Activated CD8-positive, alpha-beta memory T cell treated with anti-CD3 and anti-CD28 coated beads, Interleukin-2, amount 50 U/mL, for 1 hour (primary cell): ENCODE results near the gene TIMM44.

Source experiments
- DNase-seq: peaks from one replicate; pipeline ENCODE4 v3.0.0-alpha.2; 2020; ENCODE audit errors: extremely low read depth

TIMM44 gene

DNA sequence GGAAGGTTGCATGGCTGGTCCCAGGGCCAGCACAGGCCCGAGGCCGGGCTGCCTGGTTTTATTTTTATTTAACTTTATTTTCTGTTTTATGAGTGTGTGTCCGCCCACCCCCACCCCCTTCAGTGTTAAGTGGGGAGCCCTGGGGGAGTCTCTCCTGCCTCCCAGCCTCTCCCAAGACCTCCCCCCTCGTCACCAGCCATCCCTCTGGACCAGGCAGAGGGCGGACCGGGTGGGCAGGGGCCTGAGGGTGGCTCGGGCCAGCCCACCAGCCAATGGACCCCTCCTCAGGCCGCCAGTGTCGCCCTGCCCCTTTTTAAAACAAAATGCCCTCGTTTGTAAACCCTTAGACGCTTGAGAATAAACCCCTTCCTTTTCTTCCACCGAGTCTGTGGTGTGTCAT, 29.4 kb downstream of the TIMM44 start:
- DNase-seq: no peak

DNA sequence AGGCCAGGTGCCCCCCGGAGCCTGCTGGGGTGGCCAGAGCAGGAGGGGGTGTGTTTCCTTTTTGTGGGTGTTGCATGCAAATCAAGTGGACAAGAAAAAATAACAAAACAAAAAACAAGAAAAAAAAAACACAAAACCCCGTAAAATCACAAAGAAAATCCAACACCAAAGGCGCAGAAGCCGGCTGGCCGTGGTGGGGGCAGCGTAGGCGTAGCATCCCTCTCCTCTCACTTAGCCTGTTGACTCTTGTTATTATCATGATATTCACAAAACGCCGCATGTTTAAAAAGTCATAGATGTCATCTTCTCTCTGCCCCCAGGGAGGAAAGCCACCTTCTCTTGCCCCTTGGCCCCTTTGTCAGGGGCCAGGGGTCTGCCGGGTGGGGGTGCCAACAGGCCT, 29.8 kb downstream of the TIMM44 start:
- no peak for DNase-seq

DNA sequence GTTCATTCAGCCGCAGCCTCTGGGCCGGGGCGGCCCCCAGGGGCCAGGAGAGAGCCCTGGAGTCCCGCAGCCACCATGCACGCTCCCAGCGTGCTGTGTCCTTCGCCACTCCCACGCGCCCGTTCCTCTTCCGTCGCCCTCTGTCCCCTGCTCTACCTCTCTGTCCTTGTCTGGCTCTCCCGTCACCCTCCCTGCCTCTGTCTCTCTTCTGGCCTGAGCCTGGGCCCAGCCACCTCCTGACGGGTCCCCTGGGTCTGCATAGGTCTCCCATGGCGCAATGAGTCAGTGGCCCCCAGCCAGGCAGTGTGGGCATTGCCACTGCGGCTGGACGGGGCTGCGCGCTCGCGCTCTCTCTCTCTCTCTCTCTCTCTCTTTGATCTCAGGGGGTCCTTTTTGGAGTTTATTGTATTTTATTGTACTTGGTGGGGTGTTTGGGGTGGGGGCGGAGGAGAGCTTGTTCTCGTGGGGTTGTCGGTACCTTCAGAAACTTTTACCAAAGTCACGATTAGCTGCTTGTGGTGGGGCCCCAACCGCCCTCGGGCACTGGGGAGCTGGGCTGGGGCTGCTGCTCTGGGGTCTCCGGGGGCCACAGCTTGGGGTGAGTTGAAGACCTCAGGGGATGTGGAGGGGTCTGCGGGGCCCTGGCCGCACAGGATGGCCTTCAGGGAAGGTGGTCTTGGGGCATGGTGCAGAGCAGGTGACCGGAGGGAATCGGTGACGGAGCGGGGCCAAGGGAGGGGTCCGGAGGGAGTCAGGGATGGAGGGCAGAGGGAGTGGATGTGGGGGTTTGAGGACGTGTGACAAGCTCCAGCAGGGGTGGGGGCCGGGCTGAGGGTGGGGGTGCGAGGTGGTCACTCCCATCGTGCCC, 30.5 kb downstream of the TIMM44 start:
- no peak for DNase-seq

DNA sequence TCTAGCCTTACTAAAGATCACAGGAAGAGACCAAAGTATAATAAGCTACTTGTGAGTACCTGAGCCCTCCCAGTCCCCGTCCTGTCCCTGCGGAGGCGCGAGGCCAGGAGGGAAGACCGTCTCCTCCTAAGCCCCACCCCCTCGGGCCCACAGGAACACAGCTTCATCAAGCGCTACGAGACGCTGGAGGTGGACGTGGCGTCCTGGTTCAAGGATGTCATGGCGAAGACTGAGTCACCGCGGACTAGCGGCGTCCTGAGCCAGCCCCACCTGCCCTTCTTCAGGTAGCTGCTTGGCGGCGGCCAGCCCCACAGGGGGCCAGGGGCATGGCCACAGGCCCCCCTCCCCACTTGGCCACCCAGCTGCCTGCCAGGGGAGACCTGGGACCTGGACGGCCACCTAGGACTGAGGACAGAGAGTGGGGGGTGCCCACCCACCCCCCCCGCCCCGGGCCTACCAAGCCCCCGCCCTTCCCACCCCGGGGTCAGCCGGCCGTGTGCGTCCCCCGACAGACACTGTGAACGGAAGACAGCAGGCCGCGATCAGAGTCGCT, 31.2 kb downstream of the TIMM44 start:
- DNase-seq: no peak

DNA sequence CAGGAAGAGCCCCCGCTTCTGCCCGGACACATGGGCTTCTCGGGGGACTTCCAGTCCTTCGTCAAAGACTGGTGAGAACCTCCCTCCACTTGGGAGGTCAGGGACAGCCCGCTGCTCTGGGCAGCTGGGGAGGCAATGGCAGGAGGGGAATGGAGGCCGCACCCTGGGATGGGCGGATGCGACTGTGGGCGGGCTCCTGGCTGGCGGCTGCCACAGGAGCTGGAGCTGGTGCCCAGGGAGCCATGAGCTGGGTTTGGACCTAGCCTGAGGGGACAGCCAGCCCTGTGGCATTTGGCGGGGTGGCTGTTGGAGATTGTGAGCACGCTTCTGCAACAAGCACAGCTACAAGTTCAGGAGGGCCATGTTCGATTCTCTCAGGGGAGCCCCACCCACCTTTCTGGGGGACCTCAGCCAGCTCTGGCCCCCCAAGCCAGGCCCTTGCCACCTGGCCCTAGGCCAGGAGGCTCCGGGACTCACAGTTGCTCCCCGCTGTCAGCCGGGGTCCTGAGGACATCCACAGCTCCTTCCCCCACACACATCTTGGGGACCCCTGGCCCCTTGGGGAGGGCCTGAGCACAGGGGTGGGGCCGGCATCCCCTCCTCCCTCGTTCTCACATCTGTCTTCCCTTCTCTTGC, 31.8 kb downstream of the TIMM44 start:
- DNase-seq: no peak

DNA sequence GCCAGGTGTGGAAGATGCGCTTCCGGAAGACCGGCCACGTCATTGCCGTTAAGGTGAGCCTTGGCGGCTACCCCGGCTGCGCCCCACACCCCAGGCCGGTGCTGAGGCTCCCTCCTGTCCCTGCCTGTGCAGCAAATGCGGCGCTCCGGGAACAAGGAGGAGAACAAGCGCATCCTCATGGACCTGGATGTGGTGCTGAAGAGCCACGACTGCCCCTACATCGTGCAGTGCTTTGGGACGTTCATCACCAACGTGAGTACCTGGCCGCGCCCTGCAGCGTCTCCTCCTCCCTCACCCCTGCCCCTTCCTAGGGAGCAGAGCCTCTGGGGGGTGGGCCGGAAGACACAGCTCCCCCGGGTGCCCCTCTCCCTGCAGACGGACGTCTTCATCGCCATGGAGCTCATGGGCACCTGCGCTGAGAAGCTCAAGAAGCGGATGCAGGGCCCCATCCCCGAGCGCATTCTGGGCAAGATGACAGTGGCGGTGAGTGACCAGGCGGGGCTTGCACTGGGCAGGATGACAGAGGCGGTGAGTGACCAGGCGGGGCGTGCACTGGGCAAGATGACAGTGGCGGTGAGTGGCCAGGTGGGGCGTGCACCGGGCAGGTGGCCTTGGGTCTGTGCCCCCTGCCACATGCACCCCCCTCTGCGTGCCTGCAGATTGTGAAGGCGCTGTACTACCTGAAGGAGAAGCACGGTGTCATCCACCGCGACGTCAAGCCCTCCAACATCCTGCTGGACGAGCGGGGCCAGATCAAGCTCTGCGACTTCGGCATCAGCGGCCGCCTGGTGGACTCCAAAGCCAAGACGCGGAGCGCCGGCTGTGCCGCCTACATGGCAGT, 32.9 kb downstream of the TIMM44 start:
- DNase-seq: no peak

DNA sequence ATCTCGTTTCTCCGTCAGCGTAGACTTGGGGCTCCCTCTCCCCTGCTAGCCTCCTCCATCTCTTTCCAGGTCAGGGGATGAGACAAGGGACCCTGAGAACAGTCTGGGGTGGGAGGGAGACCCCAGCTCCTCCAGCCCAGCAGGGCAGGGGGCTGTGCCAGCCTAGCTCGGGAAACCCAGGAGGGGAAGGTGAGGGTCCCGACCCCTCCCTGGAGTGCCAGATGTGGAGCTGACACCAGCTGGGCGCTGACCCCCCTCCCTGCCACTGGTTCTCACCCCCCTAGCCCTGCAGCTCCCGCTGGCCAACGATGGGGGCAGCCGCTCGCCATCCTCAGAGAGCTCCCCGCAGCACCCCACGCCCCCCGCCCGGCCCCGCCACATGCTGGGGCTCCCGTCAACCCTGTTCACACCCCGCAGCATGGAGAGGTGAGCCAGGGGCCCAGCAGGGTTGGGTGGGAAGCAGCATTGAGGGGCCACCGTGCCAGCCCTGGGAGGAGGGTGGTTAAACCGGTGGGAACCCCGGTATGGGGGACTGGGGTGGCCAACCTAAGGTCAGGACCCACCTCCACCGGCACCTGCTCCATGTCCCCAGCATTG, 33.9 kb downstream of the TIMM44 start:
- no peak for DNase-seq

DNA sequence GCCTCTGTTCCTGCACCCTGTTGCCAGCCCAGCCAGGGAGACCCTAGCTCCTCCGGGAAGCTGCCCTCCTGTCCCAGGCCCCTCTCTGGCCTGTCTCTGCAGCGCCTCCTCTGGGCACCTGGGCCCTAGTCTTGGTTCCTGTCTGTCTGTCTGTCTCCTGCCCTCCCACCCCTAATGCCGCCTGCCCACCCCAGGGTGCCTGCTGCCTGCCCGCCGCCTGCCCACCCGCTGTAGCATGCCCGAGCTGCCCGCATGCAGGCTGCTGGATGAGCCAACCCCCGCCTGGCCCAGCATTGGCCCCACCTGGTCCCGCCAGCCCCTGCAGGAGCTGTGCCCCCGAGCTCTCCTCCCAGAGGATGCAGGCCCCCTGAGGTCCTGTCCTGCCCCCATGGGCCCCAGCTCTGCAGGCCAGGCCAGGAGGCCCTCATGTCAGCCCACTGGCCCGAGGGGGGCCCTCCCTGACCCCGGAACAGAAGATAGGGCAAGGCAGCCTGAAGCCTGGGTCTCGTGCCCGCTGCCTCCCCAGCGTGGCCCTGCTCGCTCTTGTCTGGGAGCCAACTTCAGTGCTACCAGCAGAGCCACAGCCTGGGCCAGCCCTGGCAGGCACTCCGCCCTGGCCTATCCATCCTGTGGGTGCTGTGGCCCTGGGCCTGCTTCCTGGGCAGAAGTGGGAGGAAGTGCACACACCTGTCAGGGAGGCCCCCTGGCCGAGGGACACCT, 34.6 kb downstream of the TIMM44 start:
- DNase-seq: no peak

DNA sequence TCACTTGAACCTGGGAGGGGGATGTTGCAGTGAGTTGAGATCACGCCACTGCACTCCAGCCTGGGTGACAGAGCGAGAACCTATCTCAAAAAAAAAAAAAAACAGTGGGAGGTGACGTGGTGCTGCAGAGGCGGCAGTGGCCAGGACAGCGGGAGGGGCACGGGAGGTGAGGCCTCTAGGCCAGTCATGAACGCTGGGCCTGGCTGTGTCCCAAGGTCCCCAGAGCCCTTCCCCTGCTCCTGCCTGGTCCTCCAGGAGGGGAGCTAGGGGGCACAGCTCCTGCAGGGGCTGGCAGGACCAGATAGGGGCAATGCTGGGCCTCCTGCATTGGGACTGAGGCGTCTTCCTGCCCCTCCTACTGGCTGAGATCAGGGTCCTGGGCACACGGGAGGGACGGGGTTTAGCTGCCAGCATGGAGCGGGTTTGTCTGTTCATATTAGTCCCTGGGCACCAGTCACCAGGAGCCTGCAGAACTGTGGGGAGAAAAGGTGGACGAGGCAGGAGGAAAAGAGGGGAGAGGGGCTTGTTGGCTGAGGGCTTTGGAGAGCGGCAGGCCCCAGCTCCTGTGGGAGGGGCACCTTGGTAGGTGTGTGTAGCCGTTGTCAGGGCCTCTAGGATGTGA, 35.3 kb downstream of the TIMM44 start:
- no peak for DNase-seq

DNA sequence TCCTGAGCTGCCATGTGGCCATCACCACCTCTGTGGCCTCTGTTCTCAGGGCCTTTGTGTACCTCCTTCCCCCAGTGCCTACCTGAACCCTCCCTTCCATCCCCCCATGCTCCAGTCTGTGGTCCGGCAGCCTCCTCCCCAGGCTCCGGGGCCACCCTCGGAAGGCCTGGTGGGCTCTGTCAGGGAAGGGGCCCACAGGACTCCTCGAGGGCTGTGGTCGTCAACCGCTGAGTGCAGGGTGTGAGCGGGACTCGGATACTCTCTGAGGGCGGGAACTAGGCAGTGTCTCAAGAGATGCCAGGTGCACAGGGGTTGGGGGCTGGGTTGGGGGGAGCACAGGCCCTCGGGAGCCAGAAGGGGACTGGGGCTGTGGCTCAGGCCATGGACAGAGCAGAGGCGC, 35.9 kb downstream of the TIMM44 start:
- DNase-seq: no peak

DNA sequence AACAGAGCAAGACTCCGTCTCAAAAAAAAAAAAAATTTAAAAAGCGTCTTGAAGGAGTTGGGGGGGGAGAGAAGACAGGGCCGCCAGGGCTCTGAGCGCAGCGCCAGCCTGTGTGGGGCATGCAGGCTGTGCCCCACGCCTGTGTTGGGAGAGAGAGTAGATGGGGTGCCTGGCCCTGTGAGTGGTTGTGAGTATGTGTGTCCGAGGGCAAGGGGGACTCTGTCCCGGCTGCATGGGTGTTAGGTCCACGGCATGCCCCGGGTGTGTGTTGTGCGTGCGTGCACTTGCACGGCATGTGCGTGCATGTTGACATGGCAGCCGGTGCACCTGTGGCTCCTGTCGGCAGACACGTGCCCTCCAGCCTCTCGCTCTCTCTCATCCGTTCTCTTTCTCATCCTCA, 36.3 kb downstream of the TIMM44 start:
- no peak for DNase-seq

DNA sequence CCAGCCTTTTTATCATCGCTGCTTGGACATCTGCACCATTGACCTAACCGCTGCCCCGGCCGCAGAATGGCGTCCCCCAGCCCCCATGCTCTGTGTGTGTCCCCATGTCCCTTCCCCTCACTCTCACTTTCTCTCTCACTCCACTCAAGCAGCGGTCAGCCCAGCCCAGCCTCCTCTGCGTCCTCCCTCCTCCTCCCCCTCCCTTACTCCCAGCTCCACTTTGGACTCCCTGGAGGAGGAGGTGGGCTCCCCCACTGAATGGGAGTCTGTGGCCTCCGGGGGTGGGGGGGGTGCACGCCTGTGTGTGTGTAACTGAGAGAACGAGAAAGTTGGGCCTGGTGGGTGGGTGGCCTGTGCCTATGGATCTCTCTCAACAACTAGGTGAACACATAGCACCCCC, 37.6 kb downstream of the TIMM44 start:
- no peak for DNase-seq

DNA sequence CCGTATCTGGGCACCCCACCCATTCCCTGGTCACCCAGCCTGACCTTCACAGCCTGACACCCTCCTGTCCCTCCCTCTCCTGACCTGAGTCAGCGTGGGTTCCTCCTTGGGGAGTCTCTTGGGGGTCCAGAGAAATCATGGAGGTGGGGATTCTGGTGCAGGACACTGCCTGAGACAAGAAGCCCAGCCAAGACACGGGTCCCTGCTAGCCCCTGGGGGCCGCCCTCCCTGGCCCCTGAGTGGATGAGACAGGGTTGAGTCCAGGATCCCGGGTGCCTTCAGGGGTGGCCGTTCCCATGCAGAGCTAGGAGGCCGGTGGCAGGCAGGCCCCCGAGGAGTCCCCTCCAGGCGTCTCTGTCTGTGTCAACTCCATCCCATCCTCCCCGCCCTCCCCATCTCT, 38.2 kb downstream of the TIMM44 start:
- DNase-seq: no peak

DNA sequence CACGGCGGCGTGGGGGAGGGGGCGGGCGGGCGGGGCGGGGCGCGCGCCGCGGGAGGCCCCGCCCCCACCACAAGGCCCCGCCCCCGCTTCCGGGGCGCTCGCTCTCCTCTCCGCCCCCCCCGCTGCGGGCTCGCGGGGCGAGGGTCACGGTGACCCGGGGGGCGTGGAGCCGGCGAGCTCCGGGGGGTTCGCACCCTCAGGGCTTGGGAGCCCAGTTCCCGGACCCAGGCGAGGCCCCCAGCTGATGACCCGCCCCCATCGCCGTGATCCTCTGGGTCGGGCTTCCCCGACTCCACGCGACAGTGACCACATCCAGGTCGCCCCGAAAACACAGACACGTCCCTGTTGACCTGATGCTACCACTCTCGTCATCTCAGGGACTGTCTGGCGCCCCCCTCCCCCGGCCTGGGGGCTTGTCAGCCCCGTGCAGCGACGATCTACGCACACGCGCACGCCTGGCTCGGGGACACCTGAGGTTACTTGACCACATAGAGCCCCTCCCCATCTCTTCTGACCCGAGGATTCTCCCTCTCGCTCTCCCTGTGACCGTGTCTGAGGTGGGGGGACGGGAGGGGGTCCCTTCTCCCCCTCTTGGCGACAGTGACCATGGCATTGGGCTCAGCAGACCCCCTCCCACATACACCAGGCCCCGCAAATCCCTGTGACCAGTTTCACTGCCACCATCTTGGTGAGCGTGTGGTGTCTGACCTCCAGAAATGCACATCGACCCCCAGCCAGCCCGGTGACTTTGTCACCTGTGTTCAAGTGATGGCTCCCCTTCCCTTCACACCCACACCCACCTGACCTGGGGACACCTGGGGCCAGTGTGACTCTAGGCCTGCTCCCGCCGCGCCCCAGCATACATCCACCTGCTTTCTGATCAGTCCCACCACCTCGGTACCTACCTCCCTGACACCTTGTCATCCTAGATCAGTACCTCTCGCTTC, 39.1 kb downstream of the TIMM44 start:
- peak; percentile 52 for DNase-seq

DNA sequence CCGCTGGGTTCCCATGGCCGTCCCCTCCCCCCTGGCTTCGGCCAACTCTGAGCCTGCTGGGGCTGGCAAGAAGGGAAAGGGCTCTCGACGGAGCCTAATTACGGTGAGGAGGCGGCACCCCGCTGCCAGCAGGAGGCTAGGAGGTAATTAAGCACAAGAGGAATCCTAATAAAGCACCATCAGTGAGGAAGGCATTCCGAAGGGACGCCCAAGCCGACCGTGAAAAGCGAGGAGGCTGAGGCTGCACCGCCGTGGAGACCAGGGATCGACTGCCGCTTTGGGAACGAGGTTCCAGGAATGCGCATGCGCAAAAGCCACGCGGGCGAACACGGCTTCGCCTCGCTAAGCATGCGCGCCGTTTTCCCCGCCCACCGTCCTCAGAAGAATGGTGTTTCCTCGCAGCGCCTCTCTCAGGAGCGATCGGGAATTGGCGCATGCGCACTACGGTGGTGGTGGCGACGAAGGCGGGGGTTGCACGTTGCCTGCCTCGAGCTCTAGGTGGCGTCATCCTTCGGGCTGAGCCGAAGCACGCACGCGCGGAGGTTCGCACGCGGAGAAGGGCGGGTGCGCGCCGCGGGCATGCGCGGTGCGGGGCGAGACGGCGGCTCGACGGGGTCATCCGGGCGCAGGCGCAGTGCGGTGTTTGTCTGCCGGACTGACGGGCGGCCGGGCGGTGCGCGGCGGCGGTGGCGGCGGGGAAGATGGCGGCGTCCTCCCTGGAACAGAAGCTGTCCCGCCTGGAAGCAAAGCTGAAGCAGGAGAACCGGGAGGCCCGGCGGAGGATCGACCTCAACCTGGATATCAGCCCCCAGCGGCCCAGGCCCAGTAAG, 40.0 kb downstream of the TIMM44 start, which contains the start of gene MAP2K7:
TSS of gene MAP2K7 (plus strand) at position 634 of the 830 bp plus-strand sequence. CDS start at position 702, 68 bp downstream.
- peak; percentile 100 for DNase-seq

DNA sequence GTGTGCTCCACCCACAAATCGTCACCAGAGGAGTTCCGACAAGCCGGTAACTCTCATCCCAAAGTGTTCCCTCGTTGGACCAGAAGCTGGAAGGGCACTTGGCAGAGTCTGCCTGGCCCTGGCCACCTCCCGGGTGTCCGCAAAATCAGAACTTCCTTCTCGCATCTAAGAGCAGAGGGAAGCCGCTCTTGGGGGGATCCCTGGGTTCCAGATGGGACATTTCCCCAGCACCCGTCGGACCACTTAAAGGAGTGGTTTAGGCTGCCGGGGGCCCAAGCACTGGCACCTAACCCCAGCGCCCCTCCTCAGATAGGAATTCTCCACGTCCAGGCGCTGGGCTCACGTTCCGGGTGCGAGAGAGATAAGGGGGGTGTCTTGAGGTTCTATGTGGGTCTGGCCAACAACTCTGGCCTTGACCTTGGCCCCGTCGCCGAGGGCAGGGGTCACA, 40.6 kb downstream of the TIMM44 start:
- DNase-seq: no peak

DNA sequence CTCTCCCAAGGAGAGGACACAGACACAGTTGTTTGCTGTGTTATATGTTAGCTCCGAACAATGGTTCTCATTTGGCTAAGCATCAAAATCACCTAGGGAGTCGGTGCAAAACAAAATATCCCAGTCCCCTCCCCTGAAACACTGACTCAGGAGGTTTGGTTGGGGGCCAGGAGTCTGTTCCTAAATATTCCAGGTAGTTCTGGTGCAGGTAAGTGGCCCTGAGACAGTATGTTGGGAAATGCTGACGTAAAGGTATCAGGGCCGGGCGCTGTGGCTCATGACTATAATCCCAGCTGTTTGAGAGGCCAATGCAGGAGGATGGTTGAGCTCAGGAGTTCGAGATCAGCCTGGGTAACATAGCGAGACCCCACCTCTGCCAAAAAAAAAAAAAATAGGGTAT, 42.1 kb downstream of the TIMM44 start:
- no peak for DNase-seq

DNA sequence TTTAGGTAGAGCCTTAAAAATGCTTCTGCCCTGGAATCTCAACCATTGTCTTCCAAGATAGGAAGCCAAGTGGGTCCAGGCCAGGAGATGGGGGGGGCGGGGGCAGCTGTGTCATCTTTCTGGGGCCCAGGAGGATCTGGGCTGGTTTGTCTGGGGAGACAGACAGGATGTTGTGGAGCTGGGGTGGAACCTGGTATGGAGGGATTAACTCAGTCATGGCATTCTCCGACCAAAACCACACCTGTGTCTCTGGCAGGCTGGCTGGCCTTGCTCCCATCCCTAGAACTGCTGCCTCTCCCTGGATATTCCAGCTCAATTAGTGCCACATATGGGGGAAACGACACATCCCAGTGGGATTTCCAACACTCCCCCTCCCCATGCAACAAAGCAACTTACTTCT, 42.5 kb downstream of the TIMM44 start:
- DNase-seq: no peak
